ENCODE data around the gene AGPAT2. TPM values are rescaled to one million over a fixed set of nuclear protein-coding genes. Genes with fewer than 3 reads are reported as not detected.

The AGPAT2 gene
- total RNA-seq, 1 experiment from 2014 or later: 40.2 TPM

- TF ChIP-seq ERG (CRISPR knock-in tag; IDR thresholded peaks at IDR 0.05): no peak
- TF ChIP-seq RORB (CRISPR knock-in tag; IDR thresholded peaks at IDR 0.05): no peak
- no peak for TF ChIP-seq ZNF532 (CRISPR knock-in tag; IDR thresholded peaks at IDR 0.05; ENCODE audit: borderline replicate concordance)
- TF ChIP-seq ZNF425 (CRISPR knock-in tag; conservative IDR thresholded peaks at IDR 0.05): no peak
Observed at GRCh38 chr9:136659861-136660784, 27.1 kb downstream of the AGPAT2 start (continued).

GRCh38 chr9:136658849-136659535 is 28.3 kb downstream of the AGPAT2 start:
- no peaks in the 10 kb centered on the region for H3K9me3 Mint-ChIP-seq
- DNase-seq (ENCODE audit: low spot score): no peak
- ATAC-seq: no peak
- H3K36me3 Mint-ChIP-seq: no peaks in the 10 kb centered on the region
- H3K27ac Mint-ChIP-seq: no peak overlapping the region
- no peak overlapping the region for H3K4me3 Mint-ChIP-seq
- POLR2A ChIA-PET: no interaction called here
- H3K27me3 Mint-ChIP-seq (ENCODE audit: low read depth): no peaks in the 10 kb centered on the region
- H3K4me1 Mint-ChIP-seq: 0 out of 2 replicates have a peak, but pooled peaks cover 3% of the 10 kb centered on the region
- TF ChIP-seq NR1H2 (CRISPR knock-in tag; IDR thresholded peaks at IDR 0.05) (no peak), CREM (CRISPR knock-in tag; IDR thresholded peaks at IDR 0.05) (no peak), PREB (CRISPR knock-in tag; IDR thresholded peaks at IDR 0.05; ENCODE audit: borderline replicate concordance) (no peak), GTF2I (CRISPR knock-in tag; conservative IDR thresholded peaks at IDR 0.05) (no peak), ZBTB21 (CRISPR knock-in tag; IDR thresholded peaks at IDR 0.05; ENCODE audit: borderline replicate concordance) (no peak), FOXP1 (CRISPR knock-in tag; IDR thresholded peaks at IDR 0.05; ENCODE audit: borderline replicate concordance) (no peak), AR (CRISPR knock-in tag; IDR thresholded peaks at IDR 0.05) (no peak), TEAD4 (CRISPR knock-in tag; IDR thresholded peaks at IDR 0.05) (no peak), IRF2 (CRISPR knock-in tag; IDR thresholded peaks at IDR 0.05; ENCODE audit: borderline replicate concordance, low read depth) (no peak), ZBTB43 (CRISPR knock-in tag; IDR thresholded peaks at IDR 0.05) (no peak)
- CTCF ChIA-PET: interaction anchor here (0.9 to 1.2 kb wide), 3 partner anchors 12 to 27 kb away, joined by 3 to 4 read pairs (median 4); no protein-coding TSS in a partner anchor

Measured in WTC11 (cell line).